GM21447 (cell line): ENCODE measurements around the gene BMAL2.
A peak's percentile ranks its signal among the peaks of the same experiment; 100 is the strongest.

ENCODE experiments used
- ATAC-seq: cut with Tn5 transposase; IDR thresholded peaks from one replicate; pipeline ENCODE4 v1.9.1; 2021; ENCODE audit not compliant: unreplicated experiment

BMAL2 gene

DNA sequence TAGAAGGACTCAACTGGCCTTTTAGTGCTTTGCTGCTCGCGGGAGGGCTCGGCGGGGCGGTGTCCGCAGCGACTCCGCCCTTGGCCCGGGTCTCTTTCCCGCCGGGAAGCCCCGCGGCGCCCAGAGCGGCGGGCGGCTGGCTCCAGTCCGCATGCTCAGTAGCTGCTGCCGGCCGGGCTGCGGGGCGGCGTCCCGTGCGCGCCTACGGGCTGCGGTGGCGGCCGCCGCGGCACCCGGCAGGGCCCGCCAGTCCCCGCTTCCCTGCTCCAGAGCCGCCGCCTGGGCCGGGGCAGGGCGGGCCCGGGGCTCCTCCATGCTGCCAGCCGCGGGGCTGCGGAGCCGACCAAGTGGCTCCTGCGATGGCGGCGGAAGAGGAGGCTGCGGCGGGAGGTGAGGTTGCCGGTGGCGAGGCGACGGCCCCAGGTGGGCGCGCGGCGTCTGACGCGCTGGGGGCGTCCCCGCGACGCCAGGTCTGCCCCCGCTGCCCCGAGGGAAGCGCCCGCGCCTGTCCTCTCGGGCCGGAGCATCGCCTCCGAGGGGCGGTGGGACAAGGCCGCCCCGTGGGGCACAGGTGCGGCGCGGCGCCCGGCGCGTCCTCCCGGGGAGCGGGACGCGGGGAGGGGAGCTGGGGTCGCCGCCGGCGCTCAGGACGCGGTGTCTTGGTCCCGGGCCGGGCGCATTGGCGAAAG lies at the start of gene BMAL2:
BMAL2 (plus strand) TSS at position 123 of the 689 bp plus-strand sequence; CDS start at position 360, 237 bp downstream.
- peak; percentile 29 for ATAC-seq

DNA sequence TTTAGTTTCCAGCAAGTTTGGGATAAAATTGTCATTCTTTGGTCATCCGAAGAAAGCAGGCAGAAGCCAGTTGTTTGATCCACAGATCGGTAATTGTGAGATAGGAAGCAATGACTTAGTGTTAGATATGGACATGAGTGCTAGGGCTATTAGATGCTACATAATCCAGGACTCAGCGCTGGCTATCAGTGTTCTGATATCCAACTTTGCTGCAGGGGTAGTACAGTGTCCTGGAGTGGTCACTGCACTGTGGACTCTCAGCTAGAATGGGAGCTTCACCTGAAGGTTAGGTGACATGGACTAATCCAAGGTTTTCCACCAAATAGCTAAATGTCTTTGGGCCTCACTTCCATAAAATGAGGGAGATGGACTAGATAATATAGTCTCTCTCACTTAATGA lies 48.6 kb upstream of the BMAL2 start:
- ATAC-seq = no peak

- peak; percentile 50 for ATAC-seq
These were observed 47.9 kb upstream of the BMAL2 start for GRCh38 chr12:27284751-27285150.

DNA sequence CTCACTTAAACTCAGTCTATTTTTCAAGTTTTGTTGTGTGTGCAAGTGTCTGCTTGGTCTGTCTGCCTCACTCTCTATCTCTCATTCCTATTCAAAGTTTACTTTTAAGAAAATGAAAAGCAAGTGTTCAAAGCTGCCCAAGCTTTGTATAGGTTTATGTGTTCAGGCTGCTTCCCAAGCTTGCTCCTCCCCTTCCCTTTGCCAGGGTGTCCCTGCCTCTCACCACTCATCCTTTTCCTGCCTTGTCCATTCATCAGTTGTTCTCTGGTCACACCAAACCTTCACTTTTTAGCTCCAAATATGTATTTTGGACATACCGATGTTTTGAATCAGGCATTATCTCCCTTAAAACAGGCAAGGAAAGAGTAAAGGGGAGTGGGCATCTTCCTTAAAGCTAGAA lies 47.2 kb upstream of the BMAL2 start:
- ATAC-seq = no peak

DNA sequence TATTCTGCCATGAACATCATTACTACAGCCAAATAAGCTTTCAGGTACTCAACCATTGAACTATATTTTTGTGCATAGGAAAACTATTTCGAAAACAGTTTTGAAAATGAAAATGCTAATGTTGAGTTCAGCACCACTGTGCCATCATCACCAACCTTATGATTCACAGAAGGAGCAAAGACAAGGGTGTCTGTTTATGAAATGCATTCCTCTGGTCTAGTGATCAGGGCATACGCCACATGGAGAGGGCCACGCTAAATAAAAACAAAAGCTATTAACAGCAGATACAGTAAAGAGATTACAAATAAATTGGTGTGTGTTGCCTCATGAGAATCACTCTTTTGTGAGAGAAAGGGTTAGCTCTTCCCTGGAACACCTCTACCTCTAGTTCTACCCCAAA lies 43.2 kb upstream of the BMAL2 start:
- no peak for ATAC-seq

- no peak for ATAC-seq
These were observed 42.0 kb upstream of the BMAL2 start for GRCh38 chr12:27290501-27291168.

- no peak for ATAC-seq
These were observed 40.8 kb upstream of the BMAL2 start for GRCh38 chr12:27291862-27292261.

- no peak for ATAC-seq
These were observed 39.9 kb upstream of the BMAL2 start for GRCh38 chr12:27292718-27293117.

GRCh38 chr12:27293463-27293862 lies 39.2 kb upstream of the BMAL2 start:
- no peak for ATAC-seq

- ATAC-seq = no peak
These were observed 36.0 kb upstream of the BMAL2 start for GRCh38 chr12:27296674-27297073.

GRCh38 chr12:27297566-27297965 lies 35.1 kb upstream of the BMAL2 start:
- ATAC-seq = no peak

DNA sequence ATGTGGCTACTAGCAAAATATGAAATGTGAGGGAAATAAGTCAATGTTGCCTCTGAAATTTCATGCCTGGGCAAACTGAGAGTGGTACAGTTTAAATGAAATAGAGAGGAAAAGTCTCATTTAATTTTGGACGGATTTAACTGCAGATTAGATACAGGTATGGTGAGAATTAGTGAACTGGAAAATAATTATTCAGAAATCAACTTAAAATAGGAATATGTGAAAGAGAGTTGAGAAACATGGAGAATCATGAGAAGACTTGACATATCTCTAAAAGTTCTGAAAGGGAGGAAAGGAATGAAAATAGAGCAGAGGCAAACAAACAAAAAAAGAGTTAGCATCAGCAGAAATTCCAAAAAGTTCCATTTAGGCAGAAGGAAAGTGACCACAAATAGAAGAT lies 33.5 kb upstream of the BMAL2 start:
- ATAC-seq = no peak

DNA sequence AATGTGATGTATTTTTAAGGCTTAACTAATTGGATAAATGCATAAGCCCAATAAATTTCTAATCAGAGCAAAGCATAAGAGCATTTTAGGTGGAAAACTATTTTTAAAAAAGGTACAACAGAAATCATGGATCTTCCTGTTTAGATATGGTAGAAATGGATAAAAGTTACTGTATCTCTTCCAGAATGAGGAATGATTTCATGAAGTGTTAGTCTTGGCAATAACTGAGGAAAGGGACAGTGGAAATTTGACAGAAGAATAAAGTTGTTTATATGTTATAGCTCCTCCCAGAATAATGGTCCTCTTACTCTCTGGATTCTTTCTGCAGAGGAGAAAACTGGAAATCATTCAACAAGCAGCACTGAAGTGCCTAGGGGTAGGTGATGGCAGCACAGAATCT lies 32.4 kb upstream of the BMAL2 start:
- ATAC-seq = no peak

GRCh38 chr12:27303139-27304111 lies 29.2 kb upstream of the BMAL2 start:
- no peak for ATAC-seq

DNA sequence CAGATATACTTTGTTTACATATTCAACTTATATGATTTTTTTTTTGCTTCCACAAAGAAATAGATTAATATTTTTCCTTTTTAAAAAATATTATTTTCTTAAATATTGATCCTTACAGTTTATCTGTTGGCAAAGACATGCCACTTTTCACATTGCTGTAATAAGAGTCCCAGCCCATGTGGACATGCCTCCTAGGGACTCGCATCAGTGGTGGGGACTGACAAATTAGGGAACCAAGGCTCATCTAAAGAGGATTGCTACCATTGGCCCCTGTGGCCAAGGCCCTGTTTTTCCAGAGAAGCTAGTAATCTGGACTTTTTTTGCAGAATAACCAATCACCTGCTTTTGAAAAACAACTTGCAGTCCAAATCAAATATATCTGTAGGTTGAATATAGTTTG lies 27.8 kb upstream of the BMAL2 start:
- ATAC-seq = no peak

GRCh38 chr12:27305673-27306456 lies 26.8 kb upstream of the BMAL2 start:
- ATAC-seq = no peak

DNA sequence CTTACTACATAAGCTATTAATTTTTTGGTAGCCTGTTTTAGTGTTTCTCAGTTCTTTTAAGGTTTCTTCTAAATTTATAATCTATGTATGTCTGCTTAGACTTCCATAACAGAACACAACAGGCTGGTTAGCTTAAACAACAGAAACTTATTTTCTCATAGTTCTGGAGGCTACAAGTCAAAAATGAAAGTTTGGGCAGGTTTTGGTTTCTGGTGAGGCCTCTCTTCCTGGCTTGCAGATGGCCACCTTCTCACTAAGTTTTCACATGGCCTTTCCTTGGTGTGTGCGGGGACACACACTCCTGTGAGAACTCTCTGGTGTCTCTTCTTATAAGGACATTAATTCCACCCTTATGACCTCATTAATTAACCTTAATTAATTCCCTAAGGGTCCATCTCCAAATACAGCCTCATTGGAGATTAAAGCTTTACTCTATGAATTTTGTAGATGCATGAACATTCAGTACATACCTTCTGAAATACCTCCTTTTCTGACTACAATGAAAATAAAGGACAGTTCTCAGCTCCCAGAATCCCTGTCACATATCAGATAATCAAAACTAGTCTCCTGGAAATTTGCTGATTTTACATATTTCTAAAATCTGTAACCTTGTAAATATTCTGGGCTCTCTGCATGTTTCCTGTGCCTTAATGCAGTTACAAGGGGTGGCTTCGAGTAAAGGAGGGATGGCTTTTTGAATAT lies 23.2 kb upstream of the BMAL2 start:
- ATAC-seq = no peak

GRCh38 chr12:27309995-27310315 lies 22.7 kb upstream of the BMAL2 start:
- ATAC-seq = no peak

- ATAC-seq = no peak
These were observed 15.7 kb upstream of the BMAL2 start for GRCh38 chr12:27316947-27317346.

GRCh38 chr12:27319409-27319808 lies 13.2 kb upstream of the BMAL2 start:
- ATAC-seq = no peak
